ENCODE measurements around the gene SLC8A3. TPM values are rescaled to one million over a fixed set of nuclear protein-coding genes. Genes with fewer than 3 reads are reported as not detected.

The SLC8A3 gene
- total RNA-seq, 1 experiment from 2014 or later = 0.13 TPM

GRCh38 chr14:70004791-70005190 is 184.0 kb downstream of the SLC8A3 start:
- Histone ChIP-seq H3K4me2 (ENCODE audit: insufficient read depth, insufficient read length, low read length) (no peak overlapping the region), H2BK120ac (ENCODE audit: low read depth, low read length, poor library complexity, severe bottlenecking) (no peak overlapping the region)
- no peaks in the 10 kb centered on the region for H3K36me3 Mint-ChIP-seq (ENCODE audit: insufficient read depth in 1 of 3, low read depth in 3 of 3)

More at GRCh38 chr14:70004791-70005190, 184.0 kb downstream of the SLC8A3 start:
- H3K18ac ChIP-seq (ENCODE audit: insufficient read length, low read depth, low read length) = no peak overlapping the region
- H4K91ac ChIP-seq (ENCODE audit: insufficient read length, low read depth, low read length) = no peak overlapping the region
- H2AK5ac ChIP-seq (ENCODE audit: insufficient read length, low read length) = no peak overlapping the region
- peaks cover 17 to 18% of the 10 kb centered on the region in 2 experiments for H3K4me1 Mint-ChIP-seq
- no peak overlapping the region for H3T11ph ChIP-seq (ENCODE audit: low read length)
- H4K20me1 ChIP-seq (ENCODE audit: control insufficient read depth, insufficient read depth, insufficient read length) = no peaks in the 10 kb centered on the region
- H3K79me1 ChIP-seq (ENCODE audit: insufficient read depth, low read depth, low read length, poor library complexity, severe bottlenecking) = no peaks in the 10 kb centered on the region
- no peak overlapping the region for H3K4me3 Mint-ChIP-seq
- no peak for TF ChIP-seq CTCF (conservative IDR thresholded peaks at IDR 0.05)
- peaks cover 6% of the 10 kb centered on the region; the same call in 1 of the 2 replicates for H3K27me3 Mint-ChIP-seq (ENCODE audit: low read depth)
- H3K4ac ChIP-seq (ENCODE audit: low read depth, low read length) = no peak overlapping the region
- H2BK15ac ChIP-seq (ENCODE audit: low read depth, low read length) = no peak overlapping the region
- no peak overlapping the region for H3K14ac ChIP-seq (ENCODE audit: insufficient read depth, low read length)
- no peak overlapping the region for H3K27ac Mint-ChIP-seq
- no peak overlapping the region for H2BK20ac ChIP-seq (ENCODE audit: low read depth, low read length, poor library complexity, severe bottlenecking)
- no peaks in the 10 kb centered on the region for H3K23me2 ChIP-seq (ENCODE audit: insufficient read length, low read depth, low read length, poor library complexity, severe bottlenecking)
- H3K9ac ChIP-seq (ENCODE audit: extremely low read depth, insufficient read length, low read length) = no peak overlapping the region
- no peaks in the 10 kb centered on the region; the same call in 1 of the 2 replicates for H3K27me3 ChIP-seq (ENCODE audit: insufficient read depth, low read length)
- no peaks in the 10 kb centered on the region for H3K9me3 ChIP-seq (ENCODE audit: control insufficient read depth, low read depth, low read length)
- no CpG with 5 or more reads among the region's 2 CpGs for WGBS (ENCODE audit: extremely low coverage, insufficient read length, low lambda C conversion rate)
- H3K23ac ChIP-seq (ENCODE audit: insufficient read length, low read depth, low read length) = no peak overlapping the region
- H2BK12ac ChIP-seq (ENCODE audit: insufficient read length, low read depth, low read length) = no peak overlapping the region
- H3K4me1 ChIP-seq (ENCODE audit: insufficient read depth, low read length) = peaks cover 2% of the 10 kb centered on the region; the same call in 1 of the 2 replicates
- no peak overlapping the region for H2BK5ac ChIP-seq (ENCODE audit: insufficient read length, low read length)
- no peak overlapping the region for H2AFZ ChIP-seq (ENCODE audit: low read length)
- no peak for DNase-seq
- no peaks in the 10 kb centered on the region for H3K9me3 Mint-ChIP-seq
- H4K5ac ChIP-seq (ENCODE audit: insufficient read length, low read depth, low read length) = no peak overlapping the region
- no peak overlapping the region for H3K27ac ChIP-seq (ENCODE audit: insufficient read length, low read depth, low read length)
- H4K8ac ChIP-seq (replicated peaks; ENCODE audit: insufficient read length, low read depth, low read length) = no peak overlapping the region
- H3K56ac ChIP-seq (ENCODE audit: insufficient read length, low read depth, low read length) = no peak overlapping the region
- H3K79me2 ChIP-seq (ENCODE audit: insufficient read depth, low read length) = no peaks in the 10 kb centered on the region

Measured in H9 (cell line).